ENCODE measurements around the gene KCNG2. TPM values are rescaled to one million over a fixed set of nuclear protein-coding genes. Genes with fewer than 3 reads are reported as not detected.

The KCNG2 gene
- total RNA-seq, 1 donor from 2014 or later = not detected

- no peak for TF ChIP-seq CTCF (IDR thresholded peaks at IDR 0.05; ENCODE audit: unreplicated experiment)
- peaks cover 4% of the 10 kb centered on the region for H3K9me3 Mint-ChIP-seq
- no peak overlapping the region for H3K27ac Mint-ChIP-seq
- H3K36me3 Mint-ChIP-seq = peaks cover 53% of the 10 kb centered on the region
- no peak for DNase-seq (ENCODE audit: low spot score in 2 of 2, unreplicated experiment in 2 of 2)
- no peaks in the 10 kb centered on the region for H3K27me3 Mint-ChIP-seq (ENCODE audit: low read depth)
- no peak overlapping the region for H3K4me3 Mint-ChIP-seq
- no peaks in the 10 kb centered on the region for H3K4me1 Mint-ChIP-seq
Measured at GRCh38 chr18:79916546-79917168, 118.9 kb downstream of the KCNG2 start.

- Mint-ChIP-seq H3K27ac (no peak overlapping the region), H3K4me1 (no peaks in the 10 kb centered on the region), H3K9me3 (peaks cover 4% of the 10 kb centered on the region), H3K27me3 (ENCODE audit: low read depth) (no peaks in the 10 kb centered on the region), H3K4me3 (no peak overlapping the region), H3K36me3 (peaks cover 56% of the 10 kb centered on the region)
- no peak for TF ChIP-seq CTCF (IDR thresholded peaks at IDR 0.05; ENCODE audit: unreplicated experiment)
- no peak for DNase-seq (ENCODE audit: low spot score in 2 of 2, unreplicated experiment in 2 of 2)
Measured at GRCh38 chr18:79917169-79917852, 119.6 kb downstream of the KCNG2 start.

- peak in 1 of 2 experiments; percentile 21 for DNase-seq (ENCODE audit: low spot score in 2 of 2, unreplicated experiment in 2 of 2)
- no peak overlapping the region for H3K27ac Mint-ChIP-seq
- peaks cover 4% of the 10 kb centered on the region for H3K9me3 Mint-ChIP-seq
- no peak overlapping the region for H3K4me3 Mint-ChIP-seq
- no peaks in the 10 kb centered on the region for H3K27me3 Mint-ChIP-seq (ENCODE audit: low read depth)
- peaks cover 58% of the 10 kb centered on the region for H3K36me3 Mint-ChIP-seq
- TF ChIP-seq CTCF (IDR thresholded peaks at IDR 0.05; ENCODE audit: unreplicated experiment) = no peak
- H3K4me1 Mint-ChIP-seq = no peaks in the 10 kb centered on the region
Measured at GRCh38 chr18:79917853-79918614, 120.3 kb downstream of the KCNG2 start.

GRCh38 chr18:79918615-79919011 is 120.9 kb downstream of the KCNG2 start:
- TF ChIP-seq CTCF (IDR thresholded peaks at IDR 0.05; ENCODE audit: unreplicated experiment) = no peak
- Mint-ChIP-seq H3K27me3 (ENCODE audit: low read depth) (no peaks in the 10 kb centered on the region), H3K27ac (no peak overlapping the region), H3K9me3 (peaks cover 7% of the 10 kb centered on the region), H3K4me3 (no peak overlapping the region), H3K4me1 (no peaks in the 10 kb centered on the region), H3K36me3 (peaks cover 57% of the 10 kb centered on the region)
- DNase-seq (ENCODE audit: low spot score in 2 of 2, unreplicated experiment in 2 of 2) = peak in 1 of 2 experiments; percentile 24

- TF ChIP-seq CTCF (IDR thresholded peaks at IDR 0.05; ENCODE audit: unreplicated experiment) = no peak
- Mint-ChIP-seq H3K36me3 (peaks cover 60% of the 10 kb centered on the region), H3K27me3 (ENCODE audit: low read depth) (no peaks in the 10 kb centered on the region), H3K9me3 (peaks cover 7% of the 10 kb centered on the region), H3K27ac (no peak overlapping the region), H3K4me3 (no peak overlapping the region), H3K4me1 (no peaks in the 10 kb centered on the region)
- peak in 1 of 2 experiments; percentile 35 for DNase-seq (ENCODE audit: low spot score in 2 of 2, unreplicated experiment in 2 of 2)
Measured at GRCh38 chr18:79919089-79919488, 121.4 kb downstream of the KCNG2 start.

Measured in mesothelial cell of epicardium (in vitro differentiated cells).